ENCODE results near the gene QTRT2.

DNA sequence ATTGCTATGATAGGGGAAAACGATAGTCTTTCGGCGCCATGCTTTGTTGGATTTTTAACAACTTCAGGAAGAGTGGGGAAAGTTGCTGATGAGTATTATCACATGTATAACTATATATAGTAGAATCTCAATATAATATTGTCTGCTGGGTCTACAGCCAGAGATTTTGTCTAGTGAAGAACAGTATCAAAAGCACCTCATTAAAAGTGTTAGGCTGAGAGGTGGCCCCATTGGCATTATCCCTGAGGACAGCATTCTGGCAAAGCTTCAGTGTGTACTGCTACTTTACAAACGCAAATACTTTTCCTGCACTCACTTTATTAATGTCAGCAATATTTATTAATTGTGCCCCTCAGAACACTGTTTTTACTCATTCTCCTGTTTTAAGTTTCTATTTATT, 11.8 kb downstream of the QTRT2 start:
- TF ChIP-seq, protein P1, sequence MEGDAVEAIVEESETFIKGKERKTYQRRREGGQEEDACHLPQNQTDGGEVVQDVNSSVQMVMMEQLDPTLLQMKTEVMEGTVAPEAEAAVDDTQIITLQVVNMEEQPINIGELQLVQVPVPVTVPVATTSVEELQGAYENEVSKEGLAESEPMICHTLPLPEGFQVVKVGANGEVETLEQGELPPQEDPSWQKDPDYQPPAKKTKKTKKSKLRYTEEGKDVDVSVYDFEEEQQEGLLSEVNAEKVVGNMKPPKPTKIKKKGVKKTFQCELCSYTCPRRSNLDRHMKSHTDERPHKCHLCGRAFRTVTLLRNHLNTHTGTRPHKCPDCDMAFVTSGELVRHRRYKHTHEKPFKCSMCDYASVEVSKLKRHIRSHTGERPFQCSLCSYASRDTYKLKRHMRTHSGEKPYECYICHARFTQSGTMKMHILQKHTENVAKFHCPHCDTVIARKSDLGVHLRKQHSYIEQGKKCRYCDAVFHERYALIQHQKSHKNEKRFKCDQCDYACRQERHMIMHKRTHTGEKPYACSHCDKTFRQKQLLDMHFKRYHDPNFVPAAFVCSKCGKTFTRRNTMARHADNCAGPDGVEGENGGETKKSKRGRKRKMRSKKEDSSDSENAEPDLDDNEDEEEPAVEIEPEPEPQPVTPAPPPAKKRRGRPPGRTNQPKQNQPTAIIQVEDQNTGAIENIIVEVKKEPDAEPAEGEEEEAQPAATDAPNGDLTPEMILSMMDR (IDR thresholded peaks at IDR 0.05), result no peak
- no peak for TF ChIP-seq POLR2A (IDR thresholded peaks at IDR 0.05)
- TF ChIP-seq EP300 (IDR thresholded peaks at IDR 0.05), result no peak

Data from suprapubic skin (tissue), 3 donors.